Raji (cell line): ENCODE results near the gene B3GALNT2.

Experiments used
- POLR2A ChIP-seq: IDR thresholded peaks from 2 replicates; pipeline ENCODE4 v1.6.1; 2011; ENCODE audit warnings: low read depth, low read length, control low read depth; ENCODE audit not compliant: insufficient read depth

The B3GALNT2 gene

DNA sequence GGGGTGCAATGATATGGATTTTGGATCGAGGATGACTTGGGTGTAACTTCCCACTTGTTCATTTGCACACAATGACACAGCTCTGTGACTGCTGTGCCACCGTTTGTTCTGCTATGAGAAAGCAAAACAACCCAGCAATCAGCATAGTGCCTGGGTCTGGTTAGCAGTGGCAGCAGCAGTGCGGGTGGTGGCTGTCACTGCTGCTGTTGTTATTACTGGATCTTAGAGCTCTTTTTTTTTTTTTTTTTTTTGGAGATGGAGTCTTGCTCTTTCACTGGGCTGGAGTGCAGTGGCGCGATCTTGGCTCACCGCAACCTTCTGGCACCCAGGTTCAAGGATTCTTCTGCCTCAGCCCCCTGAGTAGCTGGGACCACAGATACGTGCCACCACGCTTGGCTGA is 80.2 kb downstream of the B3GALNT2 start:
- no peak for TF ChIP-seq POLR2A

GRCh38 chr1:235423214-235423652 is 81.0 kb downstream of the B3GALNT2 start:
- no peak for TF ChIP-seq POLR2A

GRCh38 chr1:235421751-235422150 is 82.5 kb downstream of the B3GALNT2 start:
- no peak for TF ChIP-seq POLR2A

- no peak for TF ChIP-seq POLR2A
Measured at GRCh38 chr1:235417086-235417697, 87.1 kb downstream of the B3GALNT2 start.

GRCh38 chr1:235416662-235417049 is 87.6 kb downstream of the B3GALNT2 start:
- no peak for TF ChIP-seq POLR2A

- TF ChIP-seq POLR2A, result no peak
Measured at GRCh38 chr1:235415008-235415904, 89.0 kb downstream of the B3GALNT2 start.

DNA sequence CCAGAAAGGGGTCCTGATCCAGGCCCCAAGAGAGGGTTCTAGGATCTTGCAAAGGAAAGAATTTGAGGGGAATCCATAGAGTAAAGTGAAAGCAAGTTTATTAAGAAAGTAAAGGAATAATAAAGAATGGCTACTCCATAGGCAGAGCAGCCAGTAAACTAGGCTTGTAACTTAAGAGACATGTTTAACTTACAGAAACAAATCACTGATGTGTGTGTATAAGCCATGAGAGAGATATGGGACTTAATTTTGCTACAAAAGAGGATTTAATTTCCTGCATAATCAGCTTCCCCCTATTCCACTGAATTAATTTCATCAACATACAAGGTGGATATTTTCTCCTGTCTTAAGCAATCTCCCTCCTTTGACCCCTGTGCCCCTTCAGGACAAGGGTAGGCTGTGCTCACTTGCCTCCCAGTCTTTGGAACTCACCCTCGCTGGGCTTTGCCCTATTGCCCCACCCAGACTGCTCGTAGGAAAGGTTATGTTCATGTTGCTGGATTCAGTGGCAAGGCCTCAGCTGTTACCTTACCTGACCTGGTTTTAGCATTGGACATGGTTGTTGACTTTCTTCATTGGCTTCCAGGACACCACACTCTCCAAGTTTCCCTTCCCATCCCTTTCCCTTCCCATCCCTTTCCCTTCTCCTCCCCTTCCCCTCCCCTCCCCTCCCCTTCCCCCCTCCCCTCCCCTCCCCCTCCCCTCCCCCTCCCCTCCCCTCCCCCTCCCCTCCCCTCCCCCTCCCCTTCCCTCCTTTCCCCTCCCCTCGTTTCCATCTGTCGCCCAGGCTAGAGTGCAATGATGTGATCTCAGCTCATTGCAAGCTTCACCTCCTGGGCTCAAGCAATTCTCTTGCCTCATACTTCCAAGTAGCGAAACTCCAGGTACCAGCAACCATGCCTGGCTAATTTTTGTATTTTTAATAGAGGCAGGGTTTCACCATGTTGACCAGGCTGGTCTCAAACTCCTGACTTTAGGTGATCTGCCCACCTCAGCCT is 92.5 kb downstream of the B3GALNT2 start:
- TF ChIP-seq POLR2A, result no peak

DNA sequence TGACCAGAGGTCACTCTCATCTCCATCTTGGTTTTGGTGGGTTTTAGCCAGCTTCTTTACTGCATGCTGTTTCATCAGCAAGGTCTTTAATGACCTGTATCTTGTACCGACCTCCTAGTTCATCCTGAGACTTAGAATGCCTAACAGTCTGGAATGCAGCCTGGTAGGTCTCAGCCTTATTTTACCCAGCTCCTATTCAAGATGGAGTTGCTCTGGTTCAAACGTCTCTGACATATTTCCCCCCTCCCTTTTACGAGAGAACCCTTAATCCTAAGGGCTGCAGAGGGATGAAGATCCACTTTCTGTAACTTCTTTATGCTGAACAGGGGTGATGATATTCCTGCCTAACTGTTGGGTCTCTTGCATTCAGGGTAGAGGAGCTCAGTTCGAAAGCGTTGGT is 93.8 kb downstream of the B3GALNT2 start:
- no peak for TF ChIP-seq POLR2A

DNA sequence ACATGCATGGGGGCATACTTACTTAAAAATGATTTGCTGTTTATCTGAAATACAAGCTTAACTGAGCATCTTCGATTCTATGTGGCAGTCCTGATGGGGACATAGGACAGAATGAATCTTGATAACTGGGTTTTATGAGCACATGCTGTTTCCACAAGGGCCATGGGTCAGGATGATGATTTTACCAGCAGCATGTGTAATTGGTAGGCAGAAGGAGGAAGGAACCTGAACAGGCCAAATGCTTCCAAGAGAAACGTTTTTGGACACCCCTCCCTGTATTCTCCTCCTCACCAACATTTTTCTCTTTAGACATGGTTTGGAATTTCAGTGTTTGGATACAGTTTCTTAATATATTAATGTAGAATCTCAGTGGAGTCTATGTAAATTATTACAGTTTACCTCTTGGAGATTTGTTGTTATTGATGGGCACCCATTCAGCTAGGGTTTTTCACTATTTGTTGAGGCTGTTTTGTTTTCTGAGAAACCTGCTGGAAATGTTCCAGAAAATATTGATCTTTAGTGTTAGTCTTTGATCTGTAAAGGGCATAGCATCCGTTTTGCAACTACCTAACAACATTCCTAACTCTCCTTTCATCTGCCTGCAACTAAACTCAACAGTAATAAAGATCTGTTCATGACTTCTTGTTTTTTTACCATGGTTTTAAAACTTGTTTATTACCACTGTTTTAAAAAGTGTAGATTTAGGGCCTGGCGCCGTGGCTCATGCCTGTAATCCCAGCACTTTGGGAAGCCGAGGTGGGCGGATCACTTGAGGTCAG is 95.0 kb downstream of the B3GALNT2 start:
- no peak for TF ChIP-seq POLR2A

DNA sequence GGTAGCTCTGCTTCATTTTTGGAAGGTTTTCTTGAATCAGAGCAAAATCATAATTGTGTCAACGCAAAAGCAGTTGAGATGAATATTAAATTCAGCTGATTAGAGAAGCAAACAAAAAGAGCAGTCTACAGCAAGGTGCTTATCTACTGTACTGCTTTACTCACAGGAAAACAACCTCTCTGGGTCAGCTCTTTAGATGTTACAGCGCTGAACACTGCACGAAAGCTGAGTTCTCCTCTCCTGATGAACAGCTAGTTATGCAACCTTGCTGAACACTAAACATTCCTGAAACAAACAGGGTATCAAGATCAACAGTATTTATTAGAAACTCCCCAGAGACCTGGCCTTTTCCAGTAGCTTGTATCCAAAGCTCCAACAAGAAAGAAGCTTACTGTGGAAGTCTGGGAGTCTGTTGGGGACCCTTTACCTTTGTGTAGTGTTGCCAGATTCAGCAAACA is 95.7 kb downstream of the B3GALNT2 start:
- TF ChIP-seq POLR2A, result no peak

- no peak for TF ChIP-seq POLR2A
Measured at GRCh38 chr1:235407419-235407818, 96.8 kb downstream of the B3GALNT2 start.

- TF ChIP-seq POLR2A, result no peak
Measured at GRCh38 chr1:235404190-235404589, 100.1 kb downstream of the B3GALNT2 start.

GRCh38 chr1:235403593-235403992 is 100.7 kb downstream of the B3GALNT2 start:
- TF ChIP-seq POLR2A, result no peak

DNA sequence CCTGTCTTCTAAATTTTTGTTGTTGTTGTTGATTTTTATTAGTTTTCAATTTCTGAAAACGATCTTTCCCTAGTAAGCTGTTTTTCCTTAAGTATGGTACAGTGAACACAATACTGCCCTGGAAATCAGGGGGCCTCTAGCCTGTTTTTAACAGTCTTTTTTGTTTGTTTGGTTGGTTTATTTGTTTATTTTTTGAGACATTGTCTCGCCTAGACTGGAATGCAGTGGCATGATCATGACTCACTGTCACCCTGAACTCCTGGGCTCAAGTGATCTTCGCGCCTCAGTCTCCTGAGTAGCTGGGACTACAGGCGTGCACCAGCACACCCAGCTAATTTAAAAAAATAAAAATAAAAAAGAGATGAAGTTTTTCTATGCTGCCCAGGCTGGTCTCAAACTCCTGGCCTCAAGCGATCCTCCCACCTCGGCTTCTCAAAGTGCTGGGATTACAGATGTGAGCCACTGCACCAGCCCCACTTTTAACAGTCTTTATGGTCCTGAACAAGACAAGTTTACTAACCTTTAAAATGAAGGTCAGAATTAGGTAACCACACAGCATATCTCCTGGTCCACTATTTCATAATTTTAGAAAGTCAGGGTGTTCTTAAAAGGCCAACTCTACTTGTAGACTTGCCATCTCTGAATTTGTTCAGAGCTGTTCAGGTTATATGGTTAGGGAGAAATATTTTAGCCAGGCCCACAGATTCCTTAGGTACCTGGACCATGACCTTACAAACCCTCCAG is 101.6 kb downstream of the B3GALNT2 start:
- TF ChIP-seq POLR2A, result no peak
